T47D (cell line): ENCODE measurements around the gene ERP27.

Source experiments
- DNase-seq, 2 experiments: peaks; one replicate each; pipeline versions ENCODE4 v3.0.0 to v3.0.0-alpha.2; 2011 to 2012; ENCODE audit warnings: low read depth in 1 of 2, low spot score in 1 of 2
- JUND ChIP-seq: IDR thresholded peaks from 2 replicates; pipeline ENCODE4 v1.6.1; 2012; ENCODE audit warnings: low read depth
- in situ Hi-C: cut with HindIII; loops from 2 replicates; pipeline ENCODE4 v1.10.0; 2016; ENCODE audit warnings: low sequenced_read_pairs, low pct_unique_long_range_greater_than_20kb

Gene ERP27

DNA sequence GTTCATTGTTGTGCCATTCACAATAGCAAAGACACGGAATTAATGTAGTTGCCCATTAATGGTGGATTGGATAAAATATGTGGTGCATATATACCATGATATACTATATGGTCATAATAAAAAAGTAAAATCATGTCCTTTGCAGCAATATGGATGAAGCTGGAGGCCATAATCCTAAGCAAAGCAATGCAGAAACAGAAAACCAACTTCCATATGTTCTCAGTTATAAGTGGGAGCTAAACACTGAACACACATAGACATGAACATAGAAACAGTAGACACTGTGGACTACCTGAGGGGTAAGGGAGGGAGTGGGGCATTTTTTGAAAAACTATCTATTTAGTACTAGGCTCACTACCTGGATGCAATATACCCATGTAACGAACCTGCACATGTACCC, 3.0 kb upstream of the ERP27 start:
- TF ChIP-seq JUND = no peak

DNA sequence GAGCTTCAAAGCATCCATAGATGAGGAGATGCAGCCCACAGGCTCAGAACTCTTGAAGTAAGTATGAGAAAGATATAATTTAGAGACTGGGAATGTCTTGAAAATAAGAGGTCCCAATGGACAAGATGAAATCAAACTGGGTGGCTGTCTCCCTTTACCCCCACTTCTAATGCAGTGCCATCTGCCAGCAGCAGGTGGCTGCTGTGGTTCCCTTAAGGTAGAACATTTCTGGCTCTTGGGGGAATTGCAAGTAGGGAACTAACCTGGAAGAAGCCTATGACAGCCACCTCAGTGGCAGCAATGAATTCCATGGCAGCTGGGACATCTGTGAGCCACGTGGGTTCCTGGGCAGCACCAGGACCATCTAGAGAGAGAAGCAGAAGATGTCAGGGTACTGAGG, 648 bp downstream of the ERP27 start:
- peak in 1 of 2 experiments; percentile 30 for DNase-seq
- TF ChIP-seq JUND = no peak
- in situ Hi-C loops = no loop called here

More for the DNA sequence above, 3.0 kb upstream of the ERP27 start:
- in situ Hi-C loops = no loop called here
- no peak for DNase-seq

DNA sequence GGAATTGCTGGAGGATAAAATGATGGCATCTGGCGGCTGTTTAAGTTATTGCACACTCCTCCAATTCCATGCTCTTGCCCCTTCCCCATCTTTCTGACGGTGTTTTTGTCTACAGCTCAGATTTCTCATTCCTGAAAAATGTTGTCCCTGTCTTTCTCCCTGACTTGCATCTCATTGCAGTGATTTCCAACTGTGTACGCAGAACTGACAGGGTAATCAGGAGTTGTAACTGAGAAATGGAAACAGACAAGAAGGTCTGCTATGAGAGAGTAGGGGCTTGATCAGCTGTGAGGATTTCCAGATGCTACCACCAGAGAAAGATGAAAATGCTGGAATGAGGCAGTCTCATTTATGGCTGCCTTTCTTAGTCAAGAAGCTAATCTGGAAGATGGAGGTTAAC, 1.3 kb downstream of the ERP27 start:
- in situ Hi-C loops = no loop called here
- DNase-seq = no peak
- no peak for TF ChIP-seq JUND

DNA sequence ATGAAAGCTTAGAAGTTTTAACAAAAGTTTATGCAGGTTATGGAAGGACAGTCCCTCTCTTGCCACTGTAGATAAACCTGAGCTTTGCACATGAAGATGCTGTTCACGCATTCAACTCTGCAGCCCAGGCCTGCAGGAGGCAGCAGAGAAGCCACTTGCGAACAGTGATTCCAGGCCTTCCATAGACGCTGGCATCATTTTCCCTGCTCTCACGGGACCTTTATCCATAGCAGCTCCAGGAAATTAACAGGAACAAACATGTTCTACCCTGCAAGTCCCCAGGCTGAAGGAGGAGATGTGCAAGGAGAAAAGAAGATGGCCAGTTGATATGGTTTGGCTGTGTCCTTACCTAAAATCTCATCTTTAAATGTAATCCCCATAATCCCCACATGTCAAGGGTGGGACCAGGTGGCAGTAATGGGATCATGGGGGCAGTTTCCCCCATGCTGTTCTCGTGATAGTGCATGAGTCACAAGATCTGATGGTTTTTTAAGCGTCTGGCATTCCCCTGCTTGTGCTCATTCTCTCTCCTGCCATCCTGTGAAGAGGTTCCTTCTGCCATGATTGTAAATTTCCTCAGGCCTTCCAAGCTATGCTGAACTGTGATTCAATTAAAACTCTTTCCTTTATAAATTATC, 2.0 kb downstream of the ERP27 start:
- in situ Hi-C loops = no loop called here
- DNase-seq = no peak
- TF ChIP-seq JUND = no peak

DNA sequence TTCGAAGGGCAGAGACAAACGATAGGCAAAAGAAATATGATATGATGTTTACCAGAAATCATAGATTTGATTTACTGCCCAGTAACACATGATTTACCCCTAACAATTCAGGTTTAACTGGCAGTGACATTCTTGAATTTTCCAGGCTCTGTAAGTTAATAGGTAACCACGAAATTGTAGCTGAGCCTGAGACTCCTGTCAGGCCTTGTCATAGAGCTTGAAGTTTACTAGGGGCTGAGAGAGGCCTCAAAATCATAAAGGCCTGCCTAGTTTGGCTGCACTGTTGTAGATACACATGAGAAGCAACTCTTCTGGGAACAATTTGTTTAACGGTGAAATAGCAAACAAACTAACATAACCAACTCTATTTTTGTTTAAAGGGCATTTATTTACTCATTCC, 3.3 kb downstream of the ERP27 start:
- in situ Hi-C loops = no loop called here

DNA sequence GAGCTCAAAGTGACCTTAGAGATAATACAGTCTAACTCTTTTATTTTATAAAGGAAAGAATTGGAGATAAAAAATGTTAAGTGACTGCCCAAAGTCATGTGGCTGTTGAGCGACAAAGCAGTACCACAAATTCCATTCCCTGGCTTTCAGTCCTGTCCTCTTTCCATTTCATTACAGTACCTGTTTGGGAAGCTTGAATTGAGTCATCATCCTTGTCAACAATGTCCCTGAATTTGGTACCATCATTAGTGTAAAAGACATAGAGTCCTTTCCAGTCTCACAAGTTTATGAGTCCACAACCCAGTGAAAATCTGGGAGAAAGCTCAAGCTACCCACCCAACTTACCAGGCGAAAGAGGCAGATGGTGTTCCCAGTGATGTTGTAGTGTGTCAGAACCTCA, 3.8 kb downstream of the ERP27 start:
- in situ Hi-C loops = no loop called here
- no peak for DNase-seq
- TF ChIP-seq JUND = no peak

More for the DNA sequence above, 3.3 kb downstream of the ERP27 start:
- no peak for TF ChIP-seq JUND
- peak in 1 of 2 experiments; percentile 54 for DNase-seq

DNA sequence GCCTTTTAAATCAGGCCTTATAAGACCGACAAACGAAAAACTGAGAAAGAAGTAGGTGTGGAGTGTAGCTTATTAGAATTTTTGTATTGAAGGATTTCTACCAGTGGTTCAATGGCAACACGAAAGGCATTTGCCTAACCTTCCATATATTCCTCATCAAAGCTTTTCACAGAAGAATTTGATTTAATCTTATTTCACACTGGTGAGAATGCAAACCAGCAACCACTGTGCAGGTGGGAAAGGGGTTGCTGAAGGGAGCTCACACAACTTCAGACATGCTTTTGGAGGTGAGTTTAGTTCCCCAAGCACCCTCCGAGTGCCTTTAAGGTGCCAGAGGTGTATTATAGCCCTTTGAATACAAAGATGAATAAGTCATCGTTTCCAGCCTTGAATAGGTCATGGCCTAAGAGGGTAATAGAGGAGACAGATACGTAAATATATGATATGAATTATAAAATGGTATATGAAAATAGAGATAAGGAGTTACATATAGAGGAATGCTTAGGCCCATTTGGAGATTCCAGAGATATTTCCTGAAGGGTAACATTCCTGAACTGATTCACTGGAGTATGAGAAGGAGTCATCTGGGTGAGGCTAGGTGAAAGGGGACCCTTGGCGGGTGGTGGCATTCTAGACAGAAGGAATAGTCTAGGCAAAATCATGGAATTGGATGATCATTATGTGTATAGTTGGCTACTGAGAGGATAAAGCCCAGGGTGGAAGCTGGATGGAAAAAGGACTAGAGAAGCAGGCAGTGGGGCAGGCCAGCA, 6.4 kb downstream of the ERP27 start:
- DNase-seq = no peak
- in situ Hi-C loops = no loop called here
- TF ChIP-seq JUND = no peak

DNA sequence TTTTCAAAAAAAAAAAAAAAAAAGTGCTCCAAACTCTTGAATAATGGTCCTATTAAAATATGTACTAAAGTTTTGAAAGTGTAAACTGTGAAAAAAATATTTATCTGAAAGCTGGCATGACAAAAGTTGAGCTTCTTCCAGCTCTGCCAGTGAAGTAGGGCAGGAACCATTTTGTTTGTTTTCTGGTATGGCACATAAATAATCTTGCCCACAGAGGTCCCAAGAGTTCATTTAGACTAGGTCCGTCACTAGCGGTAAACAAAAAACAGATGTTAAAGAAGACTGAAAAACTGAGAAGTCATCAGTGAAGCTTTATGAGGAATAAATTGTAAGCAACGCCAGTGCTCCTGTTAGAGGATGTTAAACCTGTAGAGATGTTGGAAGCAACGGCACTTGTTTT, 7.0 kb downstream of the ERP27 start:
- no peak for DNase-seq
- in situ Hi-C loops = no loop called here
- no peak for TF ChIP-seq JUND

DNA sequence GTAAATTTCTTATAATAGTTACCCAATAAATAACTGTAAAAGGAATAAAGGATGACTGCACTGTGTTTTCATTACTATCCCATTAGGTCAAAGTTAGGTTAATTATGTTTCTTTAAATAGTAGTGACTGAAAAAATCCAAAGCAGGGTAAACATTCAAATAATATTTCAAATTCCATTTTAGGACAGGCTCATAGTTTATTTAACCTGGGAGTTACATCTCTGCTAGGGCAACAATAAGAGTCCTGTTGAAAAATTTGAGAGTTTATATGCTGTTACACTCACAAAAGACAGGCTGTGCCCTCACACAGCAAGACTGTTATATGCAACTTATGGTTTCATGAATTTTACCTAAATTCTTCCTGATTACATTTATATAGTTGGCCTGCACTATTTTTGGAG, 8.0 kb downstream of the ERP27 start:
- peak in 1 of 2 experiments; percentile 69 for DNase-seq
- TF ChIP-seq JUND = no peak
- in situ Hi-C loops = no loop called here

DNA sequence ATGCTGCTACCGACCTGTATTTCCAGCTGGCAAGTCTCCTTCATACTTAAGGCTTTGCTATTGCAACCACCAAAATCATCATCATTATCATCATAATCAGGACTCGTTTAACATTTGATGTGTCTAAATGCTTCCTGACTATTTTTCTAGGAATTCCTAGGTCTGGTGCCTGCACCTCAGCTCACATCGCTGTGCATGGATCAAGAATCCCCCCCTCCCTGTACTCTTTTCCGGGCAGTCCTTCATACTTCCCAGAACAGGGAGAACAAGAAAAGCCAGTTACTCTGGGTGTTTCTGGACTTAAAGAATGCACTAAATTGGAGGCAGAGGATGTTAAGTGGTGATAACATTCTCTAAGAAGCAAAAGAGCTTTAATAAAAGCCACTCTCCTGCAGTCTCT, 9.4 kb downstream of the ERP27 start:
- in situ Hi-C loops = no loop called here
- DNase-seq = peak in 1 of 2 experiments; percentile 92

DNA sequence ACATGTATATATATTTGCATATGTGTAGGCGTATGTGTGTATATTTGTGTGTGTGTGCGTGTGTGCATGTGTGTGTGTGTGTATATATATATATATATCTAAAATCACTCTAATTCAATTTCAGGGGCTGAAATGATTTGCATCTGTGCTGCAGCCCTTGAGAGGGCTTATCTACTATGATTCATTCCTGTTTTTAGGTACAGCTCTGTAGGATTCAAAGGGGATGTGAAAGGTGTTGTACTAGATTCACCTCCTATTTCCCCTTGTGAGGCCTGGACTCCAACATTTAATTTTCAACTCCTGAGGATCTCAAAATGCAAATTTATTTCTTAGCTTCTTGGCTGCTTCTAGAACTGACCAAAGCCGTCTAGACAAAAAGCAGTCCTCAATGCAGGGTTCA, 11.1 kb downstream of the ERP27 start:
- no peak for TF ChIP-seq JUND

More for the DNA sequence above, 9.4 kb downstream of the ERP27 start:
- TF ChIP-seq JUND = 0 out of 2 replicates have a peak, but pooled peaks have one; percentile 30

DNA sequence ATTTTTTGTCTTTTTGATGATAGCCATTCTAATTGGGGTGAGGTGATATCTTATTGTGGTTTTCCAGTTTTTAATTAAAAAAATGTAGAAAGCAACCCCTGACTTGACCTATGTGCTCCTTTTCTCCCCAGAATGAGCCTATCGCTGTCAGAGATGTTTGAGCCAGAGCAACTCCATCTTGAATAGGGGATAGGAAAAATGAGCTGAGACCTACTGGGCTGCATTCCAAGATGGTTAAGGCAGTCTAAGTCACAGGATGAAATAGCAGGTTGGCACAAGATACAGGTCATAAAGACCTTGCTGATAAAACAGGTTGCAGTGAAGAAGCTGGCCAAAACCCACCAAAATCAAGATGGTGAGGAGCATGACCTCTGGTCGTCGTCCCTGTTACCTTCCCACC, 13.8 kb downstream of the ERP27 start:
- TF ChIP-seq JUND = no peak
- in situ Hi-C loops = no loop called here
- DNase-seq = no peak

More for the DNA sequence above, 11.1 kb downstream of the ERP27 start:
- no peak for DNase-seq
- in situ Hi-C loops = no loop called here

DNA sequence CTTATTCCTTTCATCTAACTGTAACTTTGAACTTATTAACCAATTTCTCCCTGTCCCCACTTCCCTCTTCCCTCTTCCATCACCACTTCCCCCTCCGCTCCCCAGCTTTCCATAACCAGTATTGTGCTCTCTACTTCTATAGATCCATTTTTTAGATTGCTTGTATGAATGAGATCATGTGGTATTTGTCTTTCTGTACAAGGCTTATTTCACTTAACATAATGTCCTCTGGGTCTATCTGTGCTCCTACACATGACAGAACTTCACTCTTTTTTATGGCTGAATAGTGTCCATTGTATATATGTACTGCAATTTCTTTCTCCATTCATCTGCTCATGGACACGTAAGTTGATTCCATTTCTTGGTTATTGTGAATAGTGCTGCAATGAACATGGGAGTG, 14.4 kb downstream of the ERP27 start:
- DNase-seq = peak in 1 of 2 experiments; percentile 7
- TF ChIP-seq JUND = no peak
- in situ Hi-C loops = no loop called here
